NCI-H460 (cell line): ENCODE data around the gene IQGAP2. TPM values are rescaled to one million over a fixed set of nuclear protein-coding genes. Genes with fewer than 3 reads are reported as not detected.

Experiments used
- DNase-seq: peaks from one replicate; pipeline ENCODE4 v3.0.0-alpha.2; 2016; ENCODE audit warnings: low read depth; ENCODE audit errors: extremely low read depth
- total RNA-seq: library from RNA; depleted of rRNA; stranded (reverse); fragments of >200 nt; shearing (Covaris generic); gene quantifications from 2 replicates; pipeline ENCODE4 v1.2.3, GENCODE V29; 2014

IQGAP2 gene
- total RNA-seq, 1 experiment from 2014 or later, result 0.15 TPM

- no peak for DNase-seq
These were observed 71.3 kb downstream of the IQGAP2 start for GRCh38 chr5:76474377-76474776.

DNA sequence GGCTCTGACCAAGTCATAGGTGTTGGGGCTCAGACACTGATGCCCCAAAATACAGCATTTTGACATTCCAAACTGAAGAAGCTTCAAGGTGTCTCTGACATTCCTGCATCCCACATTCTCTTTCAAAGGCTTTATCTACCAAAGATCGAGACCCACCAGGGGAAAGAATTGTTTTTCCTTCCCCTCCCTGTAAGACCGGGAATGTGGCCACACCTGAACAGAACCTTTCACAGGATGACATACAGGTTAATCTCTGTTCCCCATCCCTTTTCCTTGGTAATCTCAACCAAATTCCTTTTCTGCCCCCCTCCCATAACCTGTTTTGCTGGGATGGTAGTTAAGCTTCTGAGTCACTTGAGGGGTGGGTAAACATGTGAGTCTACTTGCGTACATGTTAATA is 72.3 kb downstream of the IQGAP2 start:
- DNase-seq, result no peak

GRCh38 chr5:76475936-76476335 is 72.9 kb downstream of the IQGAP2 start:
- no peak for DNase-seq

DNA sequence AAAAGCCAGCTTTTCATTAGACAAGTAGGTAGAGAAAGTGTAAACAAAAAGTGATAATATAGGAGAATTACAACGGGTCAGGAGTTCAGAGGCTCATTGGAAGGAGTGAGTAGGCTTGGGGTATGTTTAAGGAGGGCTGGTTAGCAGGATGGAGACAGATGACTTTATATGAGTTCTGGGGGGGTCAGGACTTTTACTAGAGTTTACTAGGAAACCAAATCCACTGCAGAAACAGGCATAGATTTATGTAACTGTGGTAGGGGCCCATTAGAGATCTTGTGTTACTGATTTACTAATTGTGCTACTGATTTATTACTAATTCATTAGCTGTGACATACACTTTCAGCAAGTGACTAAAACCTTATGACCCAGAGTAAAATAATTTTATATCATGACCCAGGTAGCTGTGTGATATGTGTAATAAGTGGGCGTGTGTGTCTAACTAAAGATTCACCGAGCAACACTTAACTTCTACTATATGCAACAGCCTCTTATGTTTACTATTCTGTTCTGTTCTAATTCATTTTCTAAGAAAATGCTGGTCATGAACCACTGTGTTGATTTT is 73.5 kb downstream of the IQGAP2 start:
- DNase-seq, result no peak

GRCh38 chr5:76477061-76477460 is 74.0 kb downstream of the IQGAP2 start:
- no peak for DNase-seq

- no peak for DNase-seq
These were observed 74.5 kb downstream of the IQGAP2 start for GRCh38 chr5:76477571-76477970.

- DNase-seq, result no peak
These were observed 76.2 kb downstream of the IQGAP2 start for GRCh38 chr5:76479281-76479680.

DNA sequence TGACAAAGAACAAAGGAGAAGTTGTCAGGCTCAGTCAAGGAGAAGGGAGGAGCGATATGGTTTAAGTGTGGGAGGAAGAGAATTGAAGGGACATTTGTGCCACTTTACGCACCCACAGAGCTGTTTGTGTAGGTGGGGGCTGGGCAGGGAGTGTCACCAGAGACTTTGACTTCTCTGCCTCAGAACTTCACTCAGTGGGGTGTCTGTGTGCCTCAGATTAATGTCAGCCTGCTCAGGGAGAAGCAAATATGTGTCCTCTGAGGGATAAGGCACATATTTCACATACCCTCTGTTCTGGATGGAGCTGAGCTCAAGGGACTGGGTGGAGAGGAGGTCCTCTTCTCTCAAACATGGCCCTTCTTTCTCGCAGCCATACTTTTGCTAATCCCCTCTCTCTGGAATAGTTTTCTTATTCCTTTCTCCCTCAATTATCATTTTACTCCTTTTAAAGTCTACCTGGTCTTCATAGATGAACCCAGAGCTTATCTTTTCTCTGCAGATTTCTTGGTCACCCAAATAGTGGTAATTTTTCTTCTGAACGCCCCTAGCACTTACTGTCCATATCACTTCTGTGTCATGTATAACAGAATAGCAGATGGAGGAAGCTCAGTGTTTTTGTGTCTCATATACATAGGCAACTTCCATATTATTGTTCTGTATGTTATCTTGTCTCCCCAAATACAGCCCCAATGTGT is 77.0 kb downstream of the IQGAP2 start:
- no peak for DNase-seq

DNA sequence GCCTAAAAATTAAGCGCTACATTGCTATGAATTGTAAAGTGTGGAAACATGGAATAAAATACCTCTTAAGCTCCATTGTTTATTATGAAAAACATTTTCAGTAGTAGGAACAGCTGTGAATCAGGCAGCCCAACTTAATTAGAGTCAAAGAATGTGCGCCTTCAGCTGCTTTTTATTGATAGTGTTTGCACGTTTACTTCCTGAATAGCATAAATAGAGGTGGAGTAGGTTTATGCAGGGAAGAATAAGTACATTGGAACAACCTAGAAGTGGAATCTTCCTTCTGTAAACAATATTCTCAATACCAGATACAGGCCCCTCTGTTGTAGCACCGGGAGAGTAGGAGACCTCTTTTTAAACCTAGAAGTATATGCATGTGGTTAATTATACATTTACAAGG is 79.9 kb downstream of the IQGAP2 start:
- no peak for DNase-seq

DNA sequence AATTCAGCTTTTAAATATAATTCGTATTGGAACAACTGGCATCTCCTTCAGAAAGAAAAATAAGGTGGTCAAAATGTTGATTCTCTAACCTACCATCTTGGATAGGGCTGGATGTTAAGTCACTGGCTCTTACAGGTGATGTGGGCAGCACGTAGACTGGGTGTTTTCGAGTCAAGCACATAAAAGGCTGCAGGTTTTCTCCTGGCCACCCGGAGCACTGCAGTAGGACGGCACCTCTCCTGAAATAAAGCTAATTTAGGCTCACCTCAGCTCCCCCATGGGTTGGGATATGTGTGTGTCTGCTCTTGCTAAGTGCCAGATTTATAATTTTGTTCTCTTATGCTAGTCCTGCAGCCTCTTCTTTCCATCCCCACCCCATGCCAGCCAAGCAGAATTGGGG is 80.3 kb downstream of the IQGAP2 start:
- no peak for DNase-seq

- DNase-seq, result no peak
These were observed 80.8 kb downstream of the IQGAP2 start for GRCh38 chr5:76483881-76484280.

- DNase-seq, result no peak
These were observed 82.4 kb downstream of the IQGAP2 start for GRCh38 chr5:76485511-76485910.

DNA sequence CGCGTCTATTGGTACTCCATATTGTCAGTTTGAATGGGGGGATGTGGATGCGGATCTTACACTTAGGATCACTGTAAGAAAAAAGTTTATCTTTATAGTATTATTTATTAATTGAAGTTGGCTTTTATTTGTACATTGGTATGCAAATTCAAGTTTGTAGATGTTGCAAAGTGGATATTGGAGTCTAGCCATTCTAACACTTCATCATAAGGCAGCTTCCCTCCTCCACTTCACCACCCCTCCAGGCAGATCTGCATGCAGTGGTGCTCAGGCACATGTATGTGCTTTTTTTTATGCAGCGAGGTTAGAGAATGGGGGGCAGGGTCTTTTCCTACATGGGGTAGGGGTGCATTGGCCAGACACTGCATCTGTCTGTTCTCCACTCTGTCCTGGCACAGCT is 84.3 kb downstream of the IQGAP2 start:
- DNase-seq, result no peak

GRCh38 chr5:76487821-76488220 is 84.7 kb downstream of the IQGAP2 start:
- DNase-seq, result no peak

- no peak for DNase-seq
These were observed 85.9 kb downstream of the IQGAP2 start for GRCh38 chr5:76488969-76489368.

- no peak for DNase-seq
These were observed 87.0 kb downstream of the IQGAP2 start for GRCh38 chr5:76489877-76490688.

DNA sequence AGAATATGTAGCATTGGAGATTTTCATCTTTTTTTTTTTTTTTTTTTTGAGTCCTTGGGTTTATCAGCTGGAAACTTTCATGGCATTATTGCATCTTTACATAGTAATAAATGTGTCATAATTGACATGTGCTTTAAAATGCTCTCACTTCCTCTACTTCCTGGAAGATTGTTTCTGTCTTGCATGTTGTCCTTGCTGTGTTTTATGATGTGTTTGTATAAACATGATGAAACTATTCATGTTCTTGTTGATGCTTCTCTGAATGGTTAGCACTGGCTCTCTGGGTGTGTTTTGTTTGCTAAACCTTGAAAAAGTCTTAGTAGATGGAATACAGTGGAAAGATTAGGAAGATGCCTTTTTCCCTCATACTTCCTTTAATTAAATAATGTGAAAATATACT is 87.9 kb downstream of the IQGAP2 start:
- DNase-seq, result no peak

GRCh38 chr5:76492819-76493189 is 89.7 kb downstream of the IQGAP2 start:
- no peak for DNase-seq

GRCh38 chr5:76493190-76493837 is 90.2 kb downstream of the IQGAP2 start:
- no peak for DNase-seq

DNA sequence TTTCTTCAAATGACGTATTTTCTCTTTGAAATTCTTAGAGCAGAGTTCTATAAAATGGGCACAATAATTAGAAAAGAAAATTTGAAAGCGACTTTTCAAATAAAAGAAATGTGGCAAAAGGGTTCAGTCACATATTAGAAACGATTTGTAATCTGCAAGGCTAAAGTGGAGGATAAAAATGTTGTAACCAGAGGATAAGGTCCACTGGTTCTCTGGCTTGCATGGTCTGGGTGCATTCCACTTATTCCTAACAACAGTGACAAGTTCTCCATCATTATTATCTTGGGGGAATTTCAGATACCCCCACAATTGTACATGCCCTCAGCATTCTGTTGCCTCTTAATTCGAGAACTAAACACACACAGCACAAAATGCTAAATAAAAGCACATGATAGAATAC is 91.1 kb downstream of the IQGAP2 start:
- DNase-seq, result no peak

DNA sequence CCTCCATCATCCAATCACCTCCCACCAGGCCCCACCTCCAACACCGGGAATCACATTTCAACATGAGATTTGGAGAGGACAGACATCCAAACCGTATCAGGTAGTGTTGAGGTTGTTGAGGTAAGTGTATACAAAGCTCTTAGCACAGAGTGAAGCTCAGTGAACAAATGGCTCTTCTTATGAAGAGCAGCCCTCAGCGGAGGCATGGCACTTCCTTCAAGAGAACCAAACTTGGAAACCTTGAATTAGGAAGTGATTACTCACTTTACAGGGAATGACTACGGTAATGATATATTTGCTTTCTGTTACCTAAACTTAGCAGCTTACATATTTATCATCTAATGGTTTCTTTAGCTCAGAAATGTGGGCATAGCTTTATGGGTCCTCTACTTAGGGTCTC is 92.8 kb downstream of the IQGAP2 start:
- no peak for DNase-seq

- DNase-seq, result no peak
These were observed 94.0 kb downstream of the IQGAP2 start for GRCh38 chr5:76497065-76497460.
